Ishikawa (cell line): ENCODE measurements around the gene LRRC10B.

Source experiments
- CEBPB ChIP-seq: IDR thresholded peaks from 2 replicates; pipeline ENCODE4 v1.6.1; 2012
- EP300 ChIP-seq: IDR thresholded peaks from 2 replicates; pipeline ENCODE4 v1.6.1; 2012; ENCODE audit warnings: borderline replicate concordance
- MAX ChIP-seq: IDR thresholded peaks from 2 replicates; pipeline ENCODE4 v1.6.1; 2012
- RAD21 ChIP-seq: IDR thresholded peaks from 2 replicates; pipeline ENCODE4 v1.6.1; 2012; ENCODE audit warnings: low read depth
- TF ChIP-seq, protein P1 (sequence below): IDR thresholded peaks from 2 replicates; pipeline ENCODE4 v1.6.1; 2012

- no peak for TF ChIP-seq RAD21
- TF ChIP-seq EP300: no peak
- TF ChIP-seq, protein P1, sequence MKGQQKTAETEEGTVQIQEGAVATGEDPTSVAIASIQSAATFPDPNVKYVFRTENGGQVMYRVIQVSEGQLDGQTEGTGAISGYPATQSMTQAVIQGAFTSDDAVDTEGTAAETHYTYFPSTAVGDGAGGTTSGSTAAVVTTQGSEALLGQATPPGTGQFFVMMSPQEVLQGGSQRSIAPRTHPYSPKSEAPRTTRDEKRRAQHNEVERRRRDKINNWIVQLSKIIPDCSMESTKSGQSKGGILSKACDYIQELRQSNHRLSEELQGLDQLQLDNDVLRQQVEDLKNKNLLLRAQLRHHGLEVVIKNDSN: no peak
- TF ChIP-seq MAX: no peak
- TF ChIP-seq CEBPB: no peak
Measured at GRCh38 chr11:61524446-61524845, 15.9 kb downstream of the LRRC10B start.
